Measurements from ENCODE around the gene MAST3.

DNA sequence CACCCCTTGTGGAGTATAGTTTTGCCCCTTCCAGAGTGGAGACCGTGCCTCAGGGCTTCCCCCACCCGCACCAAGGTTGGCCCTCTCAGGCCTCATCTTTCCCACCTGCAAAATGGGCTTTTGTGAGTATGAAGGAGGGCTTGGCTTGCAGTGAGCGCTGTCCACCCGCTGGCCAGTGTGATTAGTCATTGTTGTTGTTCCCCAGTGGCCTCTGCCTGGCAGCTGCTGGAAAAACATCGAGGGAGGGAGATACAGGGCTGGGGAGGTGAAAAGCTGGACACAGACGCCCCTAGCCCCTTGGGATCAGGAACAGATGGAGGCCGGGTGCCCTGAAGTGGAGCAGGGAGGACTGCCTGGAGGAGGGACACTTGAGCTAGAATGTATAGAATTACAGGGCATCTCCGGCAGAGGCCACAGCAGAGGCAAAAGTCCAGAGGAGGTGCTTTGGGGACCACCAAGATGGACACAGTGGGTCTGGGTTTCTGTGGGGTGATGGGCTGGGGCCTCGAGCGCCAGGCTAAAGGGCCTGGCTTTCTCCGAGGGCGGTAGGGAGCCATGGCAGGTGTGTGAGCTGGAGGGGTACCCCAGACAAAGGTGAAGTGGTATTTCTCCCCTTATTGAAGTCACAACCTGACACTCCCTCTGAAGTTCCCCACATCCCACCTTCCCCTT, 6.9 kb upstream of the MAST3 start:
- TF ChIP-seq, protein P1, sequence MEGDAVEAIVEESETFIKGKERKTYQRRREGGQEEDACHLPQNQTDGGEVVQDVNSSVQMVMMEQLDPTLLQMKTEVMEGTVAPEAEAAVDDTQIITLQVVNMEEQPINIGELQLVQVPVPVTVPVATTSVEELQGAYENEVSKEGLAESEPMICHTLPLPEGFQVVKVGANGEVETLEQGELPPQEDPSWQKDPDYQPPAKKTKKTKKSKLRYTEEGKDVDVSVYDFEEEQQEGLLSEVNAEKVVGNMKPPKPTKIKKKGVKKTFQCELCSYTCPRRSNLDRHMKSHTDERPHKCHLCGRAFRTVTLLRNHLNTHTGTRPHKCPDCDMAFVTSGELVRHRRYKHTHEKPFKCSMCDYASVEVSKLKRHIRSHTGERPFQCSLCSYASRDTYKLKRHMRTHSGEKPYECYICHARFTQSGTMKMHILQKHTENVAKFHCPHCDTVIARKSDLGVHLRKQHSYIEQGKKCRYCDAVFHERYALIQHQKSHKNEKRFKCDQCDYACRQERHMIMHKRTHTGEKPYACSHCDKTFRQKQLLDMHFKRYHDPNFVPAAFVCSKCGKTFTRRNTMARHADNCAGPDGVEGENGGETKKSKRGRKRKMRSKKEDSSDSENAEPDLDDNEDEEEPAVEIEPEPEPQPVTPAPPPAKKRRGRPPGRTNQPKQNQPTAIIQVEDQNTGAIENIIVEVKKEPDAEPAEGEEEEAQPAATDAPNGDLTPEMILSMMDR (IDR thresholded peaks at IDR 0.05): no peak
- no peak for TF ChIP-seq POLR2A (IDR thresholded peaks at IDR 0.05)
